ENCODE measurements around the gene CRYBG3.

GRCh38 chr3:97892852-97893251, 71.0 kb downstream of the CRYBG3 start:
- TF ChIP-seq, protein P1, sequence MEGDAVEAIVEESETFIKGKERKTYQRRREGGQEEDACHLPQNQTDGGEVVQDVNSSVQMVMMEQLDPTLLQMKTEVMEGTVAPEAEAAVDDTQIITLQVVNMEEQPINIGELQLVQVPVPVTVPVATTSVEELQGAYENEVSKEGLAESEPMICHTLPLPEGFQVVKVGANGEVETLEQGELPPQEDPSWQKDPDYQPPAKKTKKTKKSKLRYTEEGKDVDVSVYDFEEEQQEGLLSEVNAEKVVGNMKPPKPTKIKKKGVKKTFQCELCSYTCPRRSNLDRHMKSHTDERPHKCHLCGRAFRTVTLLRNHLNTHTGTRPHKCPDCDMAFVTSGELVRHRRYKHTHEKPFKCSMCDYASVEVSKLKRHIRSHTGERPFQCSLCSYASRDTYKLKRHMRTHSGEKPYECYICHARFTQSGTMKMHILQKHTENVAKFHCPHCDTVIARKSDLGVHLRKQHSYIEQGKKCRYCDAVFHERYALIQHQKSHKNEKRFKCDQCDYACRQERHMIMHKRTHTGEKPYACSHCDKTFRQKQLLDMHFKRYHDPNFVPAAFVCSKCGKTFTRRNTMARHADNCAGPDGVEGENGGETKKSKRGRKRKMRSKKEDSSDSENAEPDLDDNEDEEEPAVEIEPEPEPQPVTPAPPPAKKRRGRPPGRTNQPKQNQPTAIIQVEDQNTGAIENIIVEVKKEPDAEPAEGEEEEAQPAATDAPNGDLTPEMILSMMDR (conservative IDR thresholded peaks at IDR 0.05) = no peak
- no peak for TF ChIP-seq EZH2 (IDR thresholded peaks at IDR 0.05; ENCODE audit: low read depth)
